ENCODE data around the gene CFAP74.

CFAP74 gene

GRCh38 chr1:2042830-2043773 is 39.5 kb upstream of the CFAP74 start:
- no peak for DNase-seq

GRCh38 chr1:2041887-2042286 is 38.3 kb upstream of the CFAP74 start:
- no peak for DNase-seq

GRCh38 chr1:2041305-2041704 is 37.7 kb upstream of the CFAP74 start:
- no peak for DNase-seq

- DNase-seq = no peak
Measured at GRCh38 chr1:2039251-2039650, 35.7 kb upstream of the CFAP74 start.

GRCh38 chr1:2038229-2038628 is 34.6 kb upstream of the CFAP74 start:
- no peak for DNase-seq

- no peak for DNase-seq
Measured at GRCh38 chr1:2037314-2037979, 33.9 kb upstream of the CFAP74 start.

GRCh38 chr1:2036287-2036686 is 32.7 kb upstream of the CFAP74 start:
- DNase-seq = no peak

- no peak for DNase-seq
Measured at GRCh38 chr1:2033165-2033564, 29.6 kb upstream of the CFAP74 start.

GRCh38 chr1:2032737-2033136 is 29.2 kb upstream of the CFAP74 start:
- DNase-seq = no peak

GRCh38 chr1:2031546-2032540 is 28.3 kb upstream of the CFAP74 start:
- no peak for DNase-seq

- no peak for DNase-seq
Measured at GRCh38 chr1:2030076-2030871, 26.7 kb upstream of the CFAP74 start.

- no peak for DNase-seq
Measured at GRCh38 chr1:2029561-2029960, 26.0 kb upstream of the CFAP74 start.

GRCh38 chr1:2028870-2029560 is 25.4 kb upstream of the CFAP74 start:
- no peak for DNase-seq

GRCh38 chr1:2027961-2028583 is 24.5 kb upstream of the CFAP74 start:
- DNase-seq = no peak

- no peak for DNase-seq
Measured at GRCh38 chr1:2025491-2025981, 21.9 kb upstream of the CFAP74 start.

GRCh38 chr1:2024887-2025286 is 21.3 kb upstream of the CFAP74 start:
- DNase-seq = no peak

GRCh38 chr1:2024451-2024850 is 20.9 kb upstream of the CFAP74 start:
- DNase-seq = no peak

GRCh38 chr1:2023187-2023586 is 19.6 kb upstream of the CFAP74 start:
- DNase-seq = no peak

GRCh38 chr1:2022063-2022770 is 18.6 kb upstream of the CFAP74 start:
- no peak for DNase-seq

GRCh38 chr1:2021550-2021949 is 18.0 kb upstream of the CFAP74 start:
- no peak for DNase-seq
